Neutrophil (primary cell): ENCODE data around the gene PTPRD.

Experiments
- H3K27ac ChIP-seq: fragments of 200-600 bp; sonication (generic); 2 replicates; pipeline ENCODE4 v1.5.1; 2016; ENCODE audit warnings: mild to moderate bottlenecking, moderate library complexity
- H3K27me3 ChIP-seq: fragments of 200-600 bp; sonication (generic); 2 replicates; pipeline ENCODE4 v1.6.0; 2016; ENCODE audit warnings: mild to moderate bottlenecking
- H3K36me3 ChIP-seq: fragments of 200-600 bp; sonication (generic); 2 replicates; pipeline ENCODE4 v1.5.1; 2017
- H3K4me1 ChIP-seq, 2 experiments: fragments of 200-600 bp in 1 of 2; sonication (generic) in 1 of 2; 1 replicate in 1 of 2; 2 replicates in 1 of 2; pipeline versions ENCODE4 v1.5.1 to v1.6.1; 2013 to 2016; ENCODE audit warnings: low read depth in 1 of 2, low read length in 1 of 2, mild to moderate bottlenecking in 1 of 2, moderate library complexity in 1 of 2; ENCODE audit not compliant: control insufficient read depth in 1 of 2, insufficient read depth in 1 of 2
- H3K4me3 ChIP-seq, 2 experiments: fragments of 200-600 bp in 1 of 2; sonication (generic) in 1 of 2; 1 replicate in 1 of 2; 2 replicates in 1 of 2; pipeline ENCODE4 v1.5.1; 2013 to 2016; ENCODE audit warnings: low read depth in 1 of 2, low read length in 1 of 2, mild to moderate bottlenecking in 1 of 2, moderate library complexity in 1 of 2
- H3K9me3 ChIP-seq: fragments of 200-600 bp; sonication (generic); 2 replicates; pipeline ENCODE4 v1.5.1; 2016
- CTCF ChIP-seq: fragments of 200-600 bp; sonication (generic); IDR thresholded peaks from 2 replicates; pipeline ENCODE4 v1.5.1; 2016; ENCODE audit warnings: antibody characterized with exemption

Gene PTPRD

GRCh38 chr9:8533681-8534080 is 2079.1 kb downstream of the PTPRD start:
- TF ChIP-seq CTCF, result no peak
- Histone ChIP-seq H3K27ac (no peak overlapping the region), H3K4me3 (no peak overlapping the region), H3K9me3 (no peaks in the 10 kb centered on the region), H3K4me1 (no peaks in the 10 kb centered on the region), H3K27me3 (no peaks in the 10 kb centered on the region), H3K36me3 (no peaks in the 10 kb centered on the region)

GRCh38 chr9:8531826-8532415 is 2080.9 kb downstream of the PTPRD start:
- Histone ChIP-seq H3K4me3 (no peak overlapping the region), H3K27me3 (no peaks in the 10 kb centered on the region), H3K4me1 (no peaks in the 10 kb centered on the region), H3K36me3 (no peaks in the 10 kb centered on the region), H3K9me3 (no peaks in the 10 kb centered on the region), H3K27ac (no peak overlapping the region)
- no peak for TF ChIP-seq CTCF

- H3K9me3 ChIP-seq, result no peaks in the 10 kb centered on the region
- TF ChIP-seq CTCF, result no peak
- no peak overlapping the region for H3K4me3 ChIP-seq
- H3K27ac ChIP-seq, result no peak overlapping the region
- H3K36me3 ChIP-seq, result no peaks in the 10 kb centered on the region
- no peaks in the 10 kb centered on the region for H3K27me3 ChIP-seq
- no peaks in the 10 kb centered on the region for H3K4me1 ChIP-seq
Measured at GRCh38 chr9:8521112-8521511, 2091.7 kb downstream of the PTPRD start.

- no peaks in the 10 kb centered on the region for H3K9me3 ChIP-seq
- no peaks in the 10 kb centered on the region for H3K4me1 ChIP-seq
- H3K27ac ChIP-seq, result no peak overlapping the region
- no peak overlapping the region for H3K4me3 ChIP-seq
- no peak for TF ChIP-seq CTCF
- no peaks in the 10 kb centered on the region for H3K27me3 ChIP-seq
- H3K36me3 ChIP-seq, result no peaks in the 10 kb centered on the region
Measured at GRCh38 chr9:8515748-8516147, 2097.1 kb downstream of the PTPRD start.

GRCh38 chr9:8514760-8515159 is 2098.0 kb downstream of the PTPRD start:
- H3K9me3 ChIP-seq, result no peaks in the 10 kb centered on the region
- H3K27ac ChIP-seq, result no peak overlapping the region
- H3K36me3 ChIP-seq, result no peaks in the 10 kb centered on the region
- TF ChIP-seq CTCF, result no peak
- H3K4me1 ChIP-seq, result no peaks in the 10 kb centered on the region
- H3K27me3 ChIP-seq, result no peaks in the 10 kb centered on the region
- H3K4me3 ChIP-seq, result no peak overlapping the region
